Activated CD4-positive, alpha-beta T cell treated with anti-CD3 and anti-CD28 coated beads, Interleukin-2, amount 10 ng/mL, durations not matched to agents 7 days and 5 days (primary cell): ENCODE measurements around the gene TRIM36. TPM values are rescaled to one million over a fixed set of nuclear protein-coding genes. Genes with fewer than 3 reads are reported as not detected.

Experiments used
- CTCF ChIA-PET: fragments of 350-600 bp; sonication (Branson Sonifier 250); formaldehyde crosslinking; loops from one replicate; lab custom pipeline; 2021; ENCODE audit warnings: antibody characterized with exemption; lab: Charles Lee
- POLR2A ChIA-PET: fragments of 350-600 bp; sonication (Branson Sonifier 250); formaldehyde crosslinking; loops from one replicate; lab custom pipeline; 2021; ENCODE audit warnings: antibody characterized with exemption; lab: Charles Lee
- DNase-seq: peaks from one replicate; pipeline ENCODE4 v3.0.0-alpha.2; 2020
- H3K27ac Mint-ChIP-seq: one replicate; pipeline ENCODE4 v1.8.0; 2021; ENCODE audit warnings: mild to moderate bottlenecking, moderate library complexity, mixed read lengths
- H3K27me3 Mint-ChIP-seq: one replicate; pipeline ENCODE4 v1.8.0; 2021; ENCODE audit warnings: mixed read lengths
- H3K36me3 Mint-ChIP-seq: one replicate; pipeline ENCODE4 v1.8.0; 2021; ENCODE audit warnings: low read depth, mixed read lengths
- H3K4me1 Mint-ChIP-seq: one replicate; pipeline ENCODE4 v1.8.0; 2021; ENCODE audit warnings: mixed read lengths
- H3K4me3 Mint-ChIP-seq: one replicate; pipeline ENCODE4 v1.8.0; 2021; ENCODE audit warnings: mild to moderate bottlenecking, moderate library complexity, mixed read lengths
- H3K9me3 Mint-ChIP-seq: one replicate; pipeline ENCODE4 v1.8.0; 2021; ENCODE audit warnings: mixed read lengths
- total RNA-seq, 2 experiments: library from RNA; stranded (reverse); gene quantifications; one replicate each; pipeline ENCODE4 v1.2.3, GENCODE V29; 2021

TRIM36 gene
- total RNA-seq, 2 experiments from 2014 or later = not detected

- H3K27me3 Mint-ChIP-seq = peaks cover 15% of the 10 kb centered on the region
- H3K27ac Mint-ChIP-seq = no peak overlapping the region
- H3K4me3 Mint-ChIP-seq = no peak overlapping the region
- H3K9me3 Mint-ChIP-seq = no peaks in the 10 kb centered on the region
- CTCF ChIA-PET = no interaction called here
- POLR2A ChIA-PET = no interaction called here
- DNase-seq = no peak
- H3K4me1 Mint-ChIP-seq = no peaks in the 10 kb centered on the region
- no peaks in the 10 kb centered on the region for H3K36me3 Mint-ChIP-seq
These were observed 81.8 kb downstream of the TRIM36 start for GRCh38 chr5:115087951-115088350.

DNA sequence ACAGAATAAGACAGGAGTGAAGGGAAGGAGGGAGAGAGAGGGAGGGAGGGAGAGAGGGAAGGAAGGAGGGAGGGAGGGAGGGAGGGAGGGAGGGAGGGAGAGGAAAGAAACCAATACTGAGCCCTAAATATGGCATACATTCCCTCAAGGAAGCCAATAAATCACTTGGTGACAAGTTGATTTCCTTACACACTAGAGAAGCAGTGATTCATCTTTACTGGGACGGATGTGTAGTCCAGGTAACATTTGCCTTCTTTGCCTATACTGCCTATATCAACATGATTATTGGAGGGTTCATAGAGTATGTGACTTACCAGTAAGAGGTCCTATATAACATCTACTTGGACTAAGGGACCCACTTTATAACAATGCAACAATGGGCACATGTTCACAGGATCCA is 83.2 kb downstream of the TRIM36 start:
- Mint-ChIP-seq H3K27me3 (peaks cover 13% of the 10 kb centered on the region), H3K4me1 (no peaks in the 10 kb centered on the region), H3K27ac (no peak overlapping the region), H3K36me3 (no peaks in the 10 kb centered on the region), H3K9me3 (no peaks in the 10 kb centered on the region), H3K4me3 (no peak overlapping the region)
- POLR2A ChIA-PET = no interaction called here
- CTCF ChIA-PET = no interaction called here
- no peak for DNase-seq

- ChIA-PET CTCF (no interaction called here), POLR2A (no interaction called here)
- no peaks in the 10 kb centered on the region for H3K4me1 Mint-ChIP-seq
- H3K36me3 Mint-ChIP-seq = no peaks in the 10 kb centered on the region
- no peak overlapping the region for H3K4me3 Mint-ChIP-seq
- no peaks in the 10 kb centered on the region for H3K9me3 Mint-ChIP-seq
- DNase-seq = no peak
- peaks cover 8% of the 10 kb centered on the region for H3K27me3 Mint-ChIP-seq
- H3K27ac Mint-ChIP-seq = no peak overlapping the region
These were observed 85.4 kb downstream of the TRIM36 start for GRCh38 chr5:115084246-115084793.

- Mint-ChIP-seq H3K27ac (no peak overlapping the region), H3K27me3 (peaks cover 7% of the 10 kb centered on the region), H3K36me3 (no peaks in the 10 kb centered on the region), H3K4me1 (no peaks in the 10 kb centered on the region), H3K9me3 (no peaks in the 10 kb centered on the region), H3K4me3 (no peak overlapping the region)
- ChIA-PET POLR2A (no interaction called here), CTCF (no interaction called here)
- no peak for DNase-seq
These were observed 89.6 kb downstream of the TRIM36 start for GRCh38 chr5:115079924-115080623.

Other genes starting within 250 kb of the TRIM36 start
- gene PGGT1B, start 93.0 kb upstream of the TRIM36 start, total RNA-seq = 10 to 100 TPM; 43.6 to 44.5 TPM
- 1 to 10 TPM; 2.1 to 2.6 TPM for gene CCDC112, start 126.7 kb upstream of the TRIM36 start, total RNA-seq